Activated naive CD8-positive, alpha-beta T cell treated with anti-CD3 and anti-CD28 coated beads, Interleukin-2, amount 50 U/mL, for 24 hours (primary cell): ENCODE measurements around the gene NXPH1.

ENCODE experiments used
- ATAC-seq: fragments of 150-1000 bp; cut with Tn5 transposase; one replicate; pipeline ENCODE4 v1.10.0; 2021
- DNase-seq: peaks from one replicate; pipeline ENCODE4 v3.0.0; 2021
- H3K27ac Mint-ChIP-seq: one replicate; pipeline ENCODE4 v1.8.0; 2021; ENCODE audit warnings: mild to moderate bottlenecking, mixed read lengths
- H3K27me3 Mint-ChIP-seq: one replicate; pipeline ENCODE4 v1.8.0; 2021; ENCODE audit warnings: mixed read lengths
- H3K36me3 Mint-ChIP-seq: one replicate; pipeline ENCODE4 v1.8.0; 2021; ENCODE audit warnings: low read depth, mixed read lengths
- H3K4me1 Mint-ChIP-seq: one replicate; pipeline ENCODE4 v1.8.0; 2021; ENCODE audit warnings: mixed read lengths
- H3K4me3 Mint-ChIP-seq: one replicate; pipeline ENCODE4 v1.8.0; 2021; ENCODE audit warnings: mild to moderate bottlenecking, moderate library complexity, mixed read lengths
- H3K9me3 Mint-ChIP-seq: one replicate; pipeline ENCODE4 v1.8.0; 2021; ENCODE audit warnings: mixed read lengths

NXPH1 gene

DNA sequence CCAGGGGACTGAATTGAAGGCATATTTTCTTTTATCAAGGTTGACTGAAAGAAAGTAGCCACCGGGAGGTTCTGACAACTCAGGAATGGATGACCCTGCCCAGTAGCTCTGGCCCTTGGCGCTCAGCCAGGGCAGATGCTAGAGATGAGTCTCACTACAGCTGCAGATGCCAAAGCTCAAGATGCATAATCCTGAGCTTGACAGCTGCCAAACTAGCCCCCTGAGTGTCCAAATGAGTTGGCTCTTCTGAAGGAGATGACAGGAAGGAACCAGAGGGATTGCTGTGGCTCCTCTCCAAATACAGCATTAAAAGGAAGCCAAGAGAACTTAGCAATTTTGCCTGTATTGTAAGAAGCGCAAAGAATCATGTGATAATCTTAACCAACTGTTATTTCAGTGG lies 78.4 kb downstream of the NXPH1 start:
- H3K4me1 Mint-ChIP-seq: no peaks in the 10 kb centered on the region
- no peak overlapping the region for H3K4me3 Mint-ChIP-seq
- H3K36me3 Mint-ChIP-seq: no peaks in the 10 kb centered on the region
- H3K9me3 Mint-ChIP-seq: no peaks in the 10 kb centered on the region
- DNase-seq: no peak
- no peak for ATAC-seq
- H3K27ac Mint-ChIP-seq: no peak overlapping the region
- no peaks in the 10 kb centered on the region for H3K27me3 Mint-ChIP-seq

DNA sequence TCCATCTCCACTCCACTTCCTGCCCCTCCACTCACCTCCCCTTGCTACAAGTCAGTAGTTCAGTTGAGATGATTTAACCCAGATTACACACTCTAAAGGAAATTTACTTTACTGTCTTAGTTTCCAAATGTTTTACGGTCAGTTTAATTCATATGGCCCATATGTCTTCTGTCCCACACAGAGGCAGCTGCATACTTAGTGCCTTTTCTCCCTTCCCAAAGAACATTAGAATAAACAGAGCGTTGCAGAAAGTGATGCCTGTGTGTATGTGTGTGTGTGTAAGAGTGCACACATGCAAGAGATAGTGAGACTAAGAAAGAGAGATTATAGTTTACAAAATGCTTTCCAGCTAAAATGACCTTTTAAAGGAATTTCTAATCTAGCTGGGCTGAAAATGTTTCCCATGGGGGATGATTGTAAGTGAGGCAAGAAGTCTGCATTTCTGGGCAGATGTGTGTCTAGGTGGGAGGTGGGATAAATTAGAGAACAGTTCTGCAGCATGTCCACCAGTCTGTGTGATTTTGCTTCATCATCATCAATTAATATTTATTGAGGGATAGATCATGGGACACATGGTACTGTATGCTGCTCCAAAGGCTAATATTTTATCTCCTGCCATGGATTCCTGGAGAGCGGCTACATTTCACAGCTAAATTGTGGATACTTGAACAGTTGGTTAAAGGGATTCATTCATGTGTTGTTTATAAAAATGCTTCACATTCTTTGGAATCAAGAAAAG lies 81.5 kb downstream of the NXPH1 start:
- no peak overlapping the region for H3K27ac Mint-ChIP-seq
- H3K9me3 Mint-ChIP-seq: no peaks in the 10 kb centered on the region
- ATAC-seq (no peak), DNase-seq (no peak)
- H3K27me3 Mint-ChIP-seq: no peaks in the 10 kb centered on the region
- H3K36me3 Mint-ChIP-seq: no peaks in the 10 kb centered on the region
- no peak overlapping the region for H3K4me3 Mint-ChIP-seq
- no peaks in the 10 kb centered on the region for H3K4me1 Mint-ChIP-seq

DNA sequence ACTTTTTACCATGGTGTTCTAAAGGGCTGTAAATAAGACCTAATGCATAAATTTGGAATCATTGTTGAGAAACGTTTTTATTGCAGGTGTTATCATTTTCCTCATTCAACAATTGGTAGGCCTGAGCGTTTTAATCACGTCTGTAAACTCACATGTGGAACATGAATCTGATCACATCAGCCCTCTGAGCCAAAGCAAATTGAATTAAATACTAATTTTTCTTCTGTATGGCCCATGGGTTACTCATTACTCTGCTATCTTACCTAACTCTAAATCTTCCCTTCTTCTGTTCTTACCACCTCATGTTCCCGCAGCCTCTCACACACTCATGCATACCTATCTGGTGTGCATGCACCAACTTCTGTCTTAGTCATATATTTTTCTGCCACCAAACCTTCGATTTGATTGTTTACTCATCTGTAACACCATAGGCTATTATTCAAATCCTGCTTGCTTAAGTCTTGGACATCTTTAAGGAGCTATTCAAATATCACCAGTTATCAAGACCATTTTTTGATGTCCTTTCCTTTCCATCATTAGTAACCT lies 82.3 kb downstream of the NXPH1 start:
- Mint-ChIP-seq H3K4me1 (no peaks in the 10 kb centered on the region), H3K27me3 (no peaks in the 10 kb centered on the region), H3K36me3 (no peaks in the 10 kb centered on the region), H3K27ac (no peak overlapping the region), H3K9me3 (no peaks in the 10 kb centered on the region), H3K4me3 (no peak overlapping the region)
- DNase-seq (no peak), ATAC-seq (no peak)

DNA sequence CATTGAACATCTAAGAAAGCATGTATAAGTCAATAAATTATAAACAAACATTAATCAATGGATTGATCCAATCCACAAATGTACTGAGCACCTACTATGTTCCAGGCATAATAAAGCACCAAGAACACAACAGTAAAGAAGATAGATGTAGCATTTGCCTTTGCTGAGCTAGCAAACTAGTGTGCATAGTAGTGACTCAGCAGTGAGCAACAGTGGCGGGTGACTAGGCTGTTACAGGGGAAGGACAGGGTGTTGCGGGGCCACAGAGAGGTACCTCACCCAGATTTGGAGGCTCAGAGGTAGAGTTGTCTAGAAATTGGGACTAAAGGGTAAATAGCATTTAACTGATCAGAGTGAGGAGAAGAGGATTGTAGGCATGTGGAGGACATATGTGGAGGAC lies 83.6 kb downstream of the NXPH1 start:
- Mint-ChIP-seq H3K36me3 (no peaks in the 10 kb centered on the region), H3K4me1 (no peaks in the 10 kb centered on the region), H3K4me3 (no peak overlapping the region), H3K9me3 (no peaks in the 10 kb centered on the region), H3K27me3 (no peaks in the 10 kb centered on the region), H3K27ac (no peak overlapping the region)
- no peak for ATAC-seq
- DNase-seq: no peak

DNA sequence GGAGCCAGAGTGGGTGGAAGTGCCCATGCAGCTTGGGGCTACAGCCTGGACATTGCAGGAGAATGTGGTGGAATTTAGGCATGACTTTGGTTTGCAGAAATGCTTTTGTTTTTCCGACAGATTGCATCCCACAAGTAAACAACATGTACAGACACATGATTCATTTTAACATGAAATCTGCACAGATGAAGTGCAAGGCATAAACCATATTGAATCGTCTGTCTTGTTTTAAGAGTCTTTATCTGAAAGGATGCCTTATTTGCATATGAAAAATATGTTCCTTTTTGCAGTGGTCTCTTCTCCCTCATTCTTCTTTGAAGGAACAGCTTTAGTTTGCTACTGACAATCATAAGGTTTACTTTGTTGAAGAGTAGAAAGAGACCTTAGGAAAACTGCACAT lies 94.9 kb downstream of the NXPH1 start:
- ATAC-seq: no peak
- H3K4me3 Mint-ChIP-seq: no peak overlapping the region
- no peak overlapping the region for H3K27ac Mint-ChIP-seq
- H3K9me3 Mint-ChIP-seq: peaks cover 14% of the 10 kb centered on the region
- H3K27me3 Mint-ChIP-seq: no peaks in the 10 kb centered on the region
- no peaks in the 10 kb centered on the region for H3K4me1 Mint-ChIP-seq
- no peaks in the 10 kb centered on the region for H3K36me3 Mint-ChIP-seq
- no peak for DNase-seq

DNA sequence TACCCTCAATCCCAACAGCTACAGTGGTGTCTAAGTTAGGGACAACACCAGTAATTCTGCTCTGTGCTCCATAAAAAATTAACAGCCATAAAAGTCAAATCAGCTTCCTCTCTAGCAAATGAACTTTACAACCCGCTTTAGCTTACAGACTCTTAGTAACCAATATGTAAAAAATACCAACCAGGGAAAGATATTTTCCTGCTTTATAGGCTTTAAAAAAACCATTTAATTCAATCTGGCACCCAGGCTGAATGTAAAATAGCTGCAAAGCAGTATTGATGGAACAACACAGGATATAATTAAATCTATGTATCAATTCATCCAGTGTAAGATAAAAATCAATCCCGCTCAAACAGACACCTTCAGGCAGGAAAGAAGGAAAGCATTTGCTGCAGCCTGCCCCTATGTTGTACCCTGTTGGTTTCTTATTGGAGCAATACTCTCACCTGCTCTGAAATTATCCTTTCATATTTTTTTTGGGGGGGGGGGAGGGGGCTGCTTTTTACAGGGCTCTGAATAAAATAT lies 98.6 kb downstream of the NXPH1 start:
- no peak for ATAC-seq
- no peaks in the 10 kb centered on the region for H3K36me3 Mint-ChIP-seq
- no peak overlapping the region for H3K4me3 Mint-ChIP-seq
- DNase-seq: no peak
- H3K9me3 Mint-ChIP-seq: no peaks in the 10 kb centered on the region
- H3K4me1 Mint-ChIP-seq: no peaks in the 10 kb centered on the region
- H3K27me3 Mint-ChIP-seq: no peaks in the 10 kb centered on the region
- no peak overlapping the region for H3K27ac Mint-ChIP-seq

DNA sequence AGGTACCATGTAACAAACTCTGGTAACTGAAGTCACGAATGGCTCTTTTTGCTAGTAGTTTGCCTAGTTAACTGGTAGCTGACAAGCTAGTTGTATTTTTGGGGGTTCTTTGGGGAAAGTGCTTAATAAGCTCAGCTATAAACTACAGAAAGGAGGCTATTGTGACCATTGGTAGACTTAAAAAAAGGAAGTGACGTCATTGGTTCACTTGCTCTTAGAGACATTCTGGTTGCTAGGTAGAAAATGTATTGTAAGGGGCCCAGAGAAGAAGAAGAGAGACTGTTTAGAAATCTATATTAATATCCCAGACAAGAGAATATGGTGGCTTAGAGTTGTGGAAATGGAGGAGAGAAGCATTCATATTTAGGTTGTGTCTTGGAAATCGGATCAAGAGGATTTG lies 103.0 kb downstream of the NXPH1 start:
- no peaks in the 10 kb centered on the region for H3K4me1 Mint-ChIP-seq
- no peaks in the 10 kb centered on the region for H3K9me3 Mint-ChIP-seq
- H3K27ac Mint-ChIP-seq: no peak overlapping the region
- no peak overlapping the region for H3K4me3 Mint-ChIP-seq
- ATAC-seq: no peak
- no peak for DNase-seq
- no peaks in the 10 kb centered on the region for H3K36me3 Mint-ChIP-seq
- H3K27me3 Mint-ChIP-seq: no peaks in the 10 kb centered on the region

DNA sequence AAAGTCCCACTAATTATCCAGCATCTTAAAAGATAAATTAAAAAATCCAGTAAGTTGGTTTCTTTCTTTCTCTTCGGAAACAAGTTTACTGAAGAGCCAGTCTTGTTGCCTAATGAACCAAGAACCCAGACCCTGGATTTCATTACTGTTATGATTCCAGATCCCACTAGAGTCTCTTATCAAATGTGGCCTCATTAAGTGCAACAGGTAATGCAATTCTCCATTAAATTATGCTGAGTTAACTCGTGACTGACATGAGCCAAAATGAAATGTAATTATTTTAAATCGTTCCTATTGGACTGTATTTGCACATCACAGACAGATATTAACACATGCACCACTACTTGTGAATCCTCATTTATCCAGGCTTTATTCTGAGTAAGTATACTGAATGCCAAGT lies 115.6 kb downstream of the NXPH1 start:
- H3K9me3 Mint-ChIP-seq: peaks cover 4% of the 10 kb centered on the region
- no peaks in the 10 kb centered on the region for H3K27me3 Mint-ChIP-seq
- H3K27ac Mint-ChIP-seq: no peak overlapping the region
- H3K4me3 Mint-ChIP-seq: no peak overlapping the region
- H3K36me3 Mint-ChIP-seq: no peaks in the 10 kb centered on the region
- no peaks in the 10 kb centered on the region for H3K4me1 Mint-ChIP-seq
- ATAC-seq (no peak), DNase-seq (no peak)

DNA sequence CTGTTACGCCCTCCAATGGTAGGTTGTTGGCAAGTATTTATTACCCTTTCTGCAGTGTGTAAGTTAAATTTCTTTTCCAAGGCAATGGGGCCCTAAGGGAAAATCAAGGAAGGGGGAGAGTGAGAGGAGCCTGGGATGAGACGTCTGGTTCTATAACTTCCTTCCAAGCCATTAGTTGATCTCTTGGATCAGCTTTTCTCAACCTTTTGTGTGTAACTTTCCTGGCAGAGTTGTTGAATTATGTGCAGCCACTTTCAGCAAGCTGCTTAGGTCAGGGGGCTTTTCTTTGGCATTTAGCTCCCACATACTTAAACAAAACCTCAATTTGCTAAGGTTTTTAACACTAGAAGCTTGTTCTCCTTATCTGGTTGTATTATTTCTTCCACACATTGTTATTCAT lies 127.1 kb downstream of the NXPH1 start:
- H3K36me3 Mint-ChIP-seq: no peaks in the 10 kb centered on the region

DNA sequence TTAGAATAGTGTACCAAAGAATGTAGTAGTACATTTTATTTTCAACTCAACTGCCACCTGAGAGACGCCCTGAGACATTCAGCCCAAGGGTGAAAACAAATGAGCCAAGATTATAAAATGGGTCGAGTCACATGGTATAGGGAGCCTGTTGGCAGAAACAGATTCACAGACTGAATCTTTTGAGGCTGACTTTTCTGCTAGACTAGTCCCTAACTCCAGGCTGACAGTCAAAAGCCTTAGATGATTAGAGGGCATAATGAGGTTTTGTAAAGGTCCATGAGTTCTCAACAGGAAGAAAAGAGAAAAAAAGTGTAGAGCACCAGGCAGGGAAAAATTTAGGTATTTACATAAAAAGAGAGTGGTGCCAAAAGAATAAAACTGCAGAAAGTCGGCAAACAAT lies 128.0 kb downstream of the NXPH1 start:
- H3K9me3 Mint-ChIP-seq: no peaks in the 10 kb centered on the region
- H3K4me3 Mint-ChIP-seq: no peak overlapping the region
- H3K27ac Mint-ChIP-seq: no peak overlapping the region
- H3K4me1 Mint-ChIP-seq: no peaks in the 10 kb centered on the region
- H3K27me3 Mint-ChIP-seq: no peaks in the 10 kb centered on the region
- ATAC-seq: no peak
- no peaks in the 10 kb centered on the region for H3K36me3 Mint-ChIP-seq
- no peak for DNase-seq

More for the DNA sequence above, 127.1 kb downstream of the NXPH1 start:
- Mint-ChIP-seq H3K27me3 (no peaks in the 10 kb centered on the region), H3K4me3 (no peak overlapping the region), H3K27ac (no peak overlapping the region), H3K9me3 (no peaks in the 10 kb centered on the region), H3K4me1 (no peaks in the 10 kb centered on the region)
- DNase-seq: no peak
- no peak for ATAC-seq

DNA sequence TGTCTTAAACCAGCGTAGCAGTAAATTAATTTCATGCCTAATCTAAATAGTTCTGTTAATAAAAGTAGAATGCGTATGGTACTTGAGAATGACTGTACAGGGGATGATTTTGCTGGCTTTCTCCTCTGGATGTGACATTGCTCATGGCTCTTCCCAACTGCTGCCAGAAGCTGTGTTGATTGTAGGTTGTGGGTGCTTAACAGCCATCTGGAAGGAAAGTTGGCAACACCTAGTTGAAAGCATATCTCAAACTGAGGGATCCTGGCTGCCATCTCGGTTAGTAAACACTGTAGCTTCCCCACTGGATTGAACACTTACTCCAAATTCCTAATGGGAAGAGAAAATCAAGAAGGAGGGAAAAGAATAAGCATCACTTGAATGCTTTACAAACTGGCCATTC lies 130.9 kb downstream of the NXPH1 start:
- Mint-ChIP-seq H3K27ac (no peak overlapping the region), H3K4me1 (no peaks in the 10 kb centered on the region)

DNA sequence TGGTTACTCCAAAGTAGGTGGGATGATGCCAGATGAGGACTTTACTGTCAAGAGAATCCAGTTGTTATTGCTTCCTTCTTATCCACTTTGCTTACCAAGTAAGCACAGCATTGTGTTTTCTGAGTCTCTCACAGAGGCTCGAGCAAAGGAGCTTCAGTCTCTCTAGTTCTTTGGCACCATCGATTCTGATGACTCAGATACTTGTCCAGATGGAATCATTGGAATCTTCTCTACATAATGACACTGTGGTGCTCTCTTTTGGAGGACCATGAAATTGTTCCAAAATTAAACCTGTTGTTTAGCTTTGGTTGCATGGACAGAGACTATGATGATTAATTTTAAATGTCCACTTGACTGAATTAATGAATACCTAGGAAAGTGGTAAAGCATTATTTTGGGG lies 132.6 kb downstream of the NXPH1 start:
- DNase-seq (no peak), ATAC-seq (no peak)
- H3K9me3 Mint-ChIP-seq: no peaks in the 10 kb centered on the region
- H3K4me1 Mint-ChIP-seq: no peaks in the 10 kb centered on the region
- H3K4me3 Mint-ChIP-seq: no peak overlapping the region
- no peak overlapping the region for H3K27ac Mint-ChIP-seq
- no peaks in the 10 kb centered on the region for H3K27me3 Mint-ChIP-seq
- H3K36me3 Mint-ChIP-seq: no peaks in the 10 kb centered on the region

More for the DNA sequence above, 130.9 kb downstream of the NXPH1 start:
- Mint-ChIP-seq H3K4me3 (no peak overlapping the region), H3K9me3 (no peaks in the 10 kb centered on the region), H3K27me3 (no peaks in the 10 kb centered on the region), H3K36me3 (no peaks in the 10 kb centered on the region)
- ATAC-seq (no peak), DNase-seq (no peak)

DNA sequence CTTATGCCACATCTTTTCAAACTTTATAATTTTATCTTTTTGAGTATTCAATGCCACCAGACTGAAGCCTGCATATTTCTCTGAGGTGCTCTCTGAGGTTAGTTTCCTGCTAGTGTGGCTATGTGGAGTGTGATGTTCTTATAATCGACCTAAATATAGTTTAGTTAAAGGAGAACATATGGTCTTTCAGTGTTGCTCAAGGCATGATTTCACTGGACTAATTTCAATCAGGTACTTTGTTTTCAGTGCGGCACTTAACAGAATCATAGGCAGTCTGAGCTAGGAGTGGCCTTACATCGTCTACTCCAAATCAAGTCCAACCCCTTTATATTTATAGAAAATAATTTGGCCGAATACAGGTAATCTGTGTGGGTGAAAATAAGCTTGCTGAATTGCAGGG lies 134.2 kb downstream of the NXPH1 start:
- no peak overlapping the region for H3K4me3 Mint-ChIP-seq
- no peaks in the 10 kb centered on the region for H3K27me3 Mint-ChIP-seq
- no peaks in the 10 kb centered on the region for H3K36me3 Mint-ChIP-seq
- H3K9me3 Mint-ChIP-seq: no peaks in the 10 kb centered on the region
- DNase-seq: no peak
- H3K4me1 Mint-ChIP-seq: no peaks in the 10 kb centered on the region
- H3K27ac Mint-ChIP-seq: no peak overlapping the region
- ATAC-seq: no peak

DNA sequence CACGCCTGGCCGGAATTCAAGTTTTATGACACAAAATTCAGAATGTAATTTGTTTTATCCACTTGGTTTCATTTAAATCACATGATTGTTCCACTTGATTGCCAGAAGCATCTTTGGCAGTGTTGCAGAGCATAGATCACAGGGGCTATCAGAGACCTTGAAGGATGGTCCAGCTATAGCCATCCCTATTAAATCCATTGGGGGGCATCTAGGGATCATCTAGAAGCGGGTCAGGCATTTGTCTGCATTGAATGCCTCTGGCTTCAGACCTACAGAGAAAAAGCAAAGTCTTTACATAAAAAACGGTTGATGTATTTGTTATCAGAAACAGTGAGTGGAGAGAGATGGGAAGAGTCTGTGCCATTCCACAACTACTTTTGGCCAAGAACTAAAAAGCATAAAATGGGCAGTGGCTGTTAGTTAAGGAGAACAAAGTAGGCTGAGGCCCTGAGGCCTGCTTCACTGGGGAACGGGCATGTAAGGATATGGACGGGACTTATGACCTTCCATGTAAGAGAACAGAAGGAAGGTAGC lies 146.3 kb downstream of the NXPH1 start:
- H3K36me3 Mint-ChIP-seq: no peaks in the 10 kb centered on the region
- no peak overlapping the region for H3K27ac Mint-ChIP-seq
- H3K9me3 Mint-ChIP-seq: peaks cover 6% of the 10 kb centered on the region
- no peaks in the 10 kb centered on the region for H3K27me3 Mint-ChIP-seq
- no peak overlapping the region for H3K4me3 Mint-ChIP-seq
- ATAC-seq: no peak
- no peaks in the 10 kb centered on the region for H3K4me1 Mint-ChIP-seq
- no peak for DNase-seq

DNA sequence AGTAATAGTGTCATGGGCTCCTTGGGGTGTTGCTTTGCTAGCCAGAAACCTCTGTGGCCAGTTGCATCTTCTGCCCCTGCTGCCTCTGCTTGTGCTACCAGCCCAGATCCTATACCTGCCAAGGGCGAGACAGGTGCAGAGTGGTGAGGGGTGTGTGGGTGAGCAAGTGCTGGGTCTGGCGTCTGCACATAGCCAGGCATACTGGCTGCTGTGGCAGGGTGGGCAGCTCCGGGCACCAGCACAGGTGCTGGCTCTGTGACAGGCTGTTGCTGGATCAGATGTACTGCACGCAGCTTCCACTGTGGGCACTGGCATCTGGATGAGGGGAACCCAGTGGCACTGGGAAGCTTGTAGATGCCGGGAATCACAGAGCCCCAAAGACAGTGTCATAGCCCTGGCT lies 148.4 kb downstream of the NXPH1 start:
- ATAC-seq: no peak
- Mint-ChIP-seq H3K9me3 (no peaks in the 10 kb centered on the region), H3K4me3 (no peak overlapping the region), H3K27me3 (no peaks in the 10 kb centered on the region), H3K27ac (no peak overlapping the region), H3K4me1 (no peaks in the 10 kb centered on the region), H3K36me3 (no peaks in the 10 kb centered on the region)
- DNase-seq: no peak
